Liver (tissue), 3 donors: Measurements from ENCODE around the gene ANKZF1.

ENCODE experiments used
- CTCF ChIP-seq: fragments of 150-350 bp; IDR thresholded peaks from 2 replicates; pipeline ENCODE4 v1.5.1; 2017; ENCODE audit warnings: improper control_type of control experiment, low read depth, low read length; ENCODE audit not compliant: missing input control
- REST ChIP-seq: IDR thresholded peaks from 2 replicates; pipeline ENCODE4 v1.6.1; 2016; ENCODE audit warnings: antibody characterized with exemption, mild to moderate bottlenecking
- RXRA ChIP-seq, 2 donors: IDR thresholded peaks; 2 replicates each; pipeline ENCODE4 v1.6.1; 2017 to 2018; ENCODE audit warnings: antibody characterized with exemption in 2 of 2, mild to moderate bottlenecking in 1 of 2
- YY1 ChIP-seq: IDR thresholded peaks from 2 replicates; pipeline ENCODE4 v1.6.1; 2016; ENCODE audit warnings: antibody characterized with exemption, mild to moderate bottlenecking
- donor health status: healthy.
- donor health status: healthy.

GRCh38 chr2:219184121-219184520 is 45.5 kb upstream of the ANKZF1 start:
- no peak for TF ChIP-seq RXRA (IDR thresholded peaks at IDR 0.05)
- no peak for TF ChIP-seq CTCF
- no peak for TF ChIP-seq YY1
- no peak for TF ChIP-seq REST
